Progenitor cell of endocrine pancreas (in vitro differentiated cells): ENCODE data around the gene TMEM184B. TPM values are rescaled to one million over a fixed set of nuclear protein-coding genes. Genes with fewer than 3 reads are reported as not detected.

ENCODE experiments used
- DNase-seq: peaks from one replicate; pipeline ENCODE4 v3.0.0; 2021; ENCODE audit warnings: low spot score; ENCODE audit not compliant: unreplicated experiment
- H3K27ac Mint-ChIP-seq: 2 replicates; pipeline ENCODE4 v1.8.0; 2021; ENCODE audit warnings: mild to moderate bottlenecking, moderate library complexity, mixed read lengths
- H3K27me3 Mint-ChIP-seq: 2 replicates; pipeline ENCODE4 v1.8.0; 2021; ENCODE audit warnings: mixed read lengths
- H3K36me3 Mint-ChIP-seq: 2 replicates; pipeline ENCODE4 v1.8.0; 2022; ENCODE audit warnings: mixed read lengths; ENCODE audit not compliant: insufficient read depth
- H3K4me1 Mint-ChIP-seq: 2 replicates; pipeline ENCODE4 v1.8.0; 2021; ENCODE audit warnings: low read depth, mixed read lengths
- H3K4me3 Mint-ChIP-seq: 2 replicates; pipeline ENCODE4 v1.8.0; 2021; ENCODE audit warnings: low read depth, mild to moderate bottlenecking, moderate library complexity, mixed read lengths
- H3K9me3 Mint-ChIP-seq: 2 replicates; pipeline ENCODE4 v1.8.0; 2021; ENCODE audit warnings: low read depth, mixed read lengths
- total RNA-seq: library from RNA; stranded (reverse); gene quantifications from 2 replicates; pipeline ENCODE4 v1.2.1, GENCODE V29; 2021
- TF ChIP-seq, protein P1 (sequence below): fragments of 200-600 bp; sonication (generic); IDR thresholded peaks from one replicate; pipeline ENCODE4 v1.5.0; 2021; ENCODE audit warnings: antibody characterized with exemption, mild to moderate bottlenecking; ENCODE audit not compliant: unreplicated experiment

The TMEM184B gene
- total RNA-seq, 1 donor from 2014 or later = 71.7 TPM

- Mint-ChIP-seq H3K4me3 (no peak overlapping the region), H3K27ac (no peak overlapping the region), H3K36me3 (peaks cover 14% of the 10 kb centered on the region), H3K9me3 (no peaks in the 10 kb centered on the region), H3K4me1 (peaks cover 16% of the 10 kb centered on the region), H3K27me3 (no peaks in the 10 kb centered on the region)
- DNase-seq = no peak
- TF ChIP-seq, protein P1, sequence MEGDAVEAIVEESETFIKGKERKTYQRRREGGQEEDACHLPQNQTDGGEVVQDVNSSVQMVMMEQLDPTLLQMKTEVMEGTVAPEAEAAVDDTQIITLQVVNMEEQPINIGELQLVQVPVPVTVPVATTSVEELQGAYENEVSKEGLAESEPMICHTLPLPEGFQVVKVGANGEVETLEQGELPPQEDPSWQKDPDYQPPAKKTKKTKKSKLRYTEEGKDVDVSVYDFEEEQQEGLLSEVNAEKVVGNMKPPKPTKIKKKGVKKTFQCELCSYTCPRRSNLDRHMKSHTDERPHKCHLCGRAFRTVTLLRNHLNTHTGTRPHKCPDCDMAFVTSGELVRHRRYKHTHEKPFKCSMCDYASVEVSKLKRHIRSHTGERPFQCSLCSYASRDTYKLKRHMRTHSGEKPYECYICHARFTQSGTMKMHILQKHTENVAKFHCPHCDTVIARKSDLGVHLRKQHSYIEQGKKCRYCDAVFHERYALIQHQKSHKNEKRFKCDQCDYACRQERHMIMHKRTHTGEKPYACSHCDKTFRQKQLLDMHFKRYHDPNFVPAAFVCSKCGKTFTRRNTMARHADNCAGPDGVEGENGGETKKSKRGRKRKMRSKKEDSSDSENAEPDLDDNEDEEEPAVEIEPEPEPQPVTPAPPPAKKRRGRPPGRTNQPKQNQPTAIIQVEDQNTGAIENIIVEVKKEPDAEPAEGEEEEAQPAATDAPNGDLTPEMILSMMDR = no peak
These were observed 26.7 kb downstream of the TMEM184B start for GRCh38 chr22:38246046-38246658.

- H3K27ac Mint-ChIP-seq = no peak overlapping the region
These were observed 28.7 kb downstream of the TMEM184B start for GRCh38 chr22:38244106-38244505.

DNA sequence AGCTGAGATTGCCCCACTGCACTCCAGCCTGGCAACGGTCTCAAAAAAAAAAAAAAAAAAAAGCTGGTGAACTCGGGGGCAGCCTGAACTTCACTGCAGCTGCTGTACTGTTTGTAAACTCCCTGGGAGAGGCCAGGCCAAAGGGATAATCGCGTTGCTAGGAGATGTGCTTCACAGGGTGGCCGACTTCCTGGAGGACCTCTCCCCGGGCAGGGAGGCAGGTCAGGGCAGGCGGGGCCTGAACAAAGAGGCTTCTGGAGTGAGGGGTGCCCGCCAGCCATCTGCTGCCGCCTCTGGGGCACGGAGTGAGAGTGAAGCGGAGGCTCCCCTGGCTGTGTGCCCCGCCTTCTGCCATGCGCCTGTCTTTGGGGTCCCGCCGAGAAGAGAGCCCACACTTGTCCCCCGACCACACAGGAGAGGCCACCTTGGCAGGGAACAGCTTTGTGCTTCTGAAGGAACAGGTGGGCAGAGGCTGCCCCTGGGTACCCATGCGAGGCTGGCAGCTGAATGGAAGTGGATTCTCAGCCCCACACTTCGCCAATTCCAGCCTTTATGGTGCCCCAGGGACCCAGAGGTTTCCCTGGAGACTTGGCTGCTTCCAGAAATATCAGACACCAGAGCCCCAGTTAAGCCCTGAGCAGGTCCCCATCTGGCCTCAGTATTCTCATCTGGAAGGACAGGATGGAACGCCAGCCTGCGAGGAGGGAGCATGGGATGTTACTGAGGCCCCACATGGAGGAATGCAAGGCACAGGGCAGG, 29.6 kb downstream of the TMEM184B start:
- TF ChIP-seq, protein P1 = no peak
- Mint-ChIP-seq H3K27me3 (no peaks in the 10 kb centered on the region), H3K9me3 (no peaks in the 10 kb centered on the region), H3K36me3 (peaks cover 17% of the 10 kb centered on the region), H3K27ac (peak overlapping the region; percentile 83), H3K4me3 (no peak overlapping the region), H3K4me1 (peaks cover 35% of the 10 kb centered on the region)
- peak; percentile 53 for DNase-seq

More at GRCh38 chr22:38244106-38244505, 28.7 kb downstream of the TMEM184B start:
- Mint-ChIP-seq H3K9me3 (no peaks in the 10 kb centered on the region), H3K4me1 (peaks cover 31% of the 10 kb centered on the region), H3K36me3 (peaks cover 20% of the 10 kb centered on the region), H3K4me3 (no peak overlapping the region), H3K27me3 (no peaks in the 10 kb centered on the region)
- no peak for DNase-seq
- TF ChIP-seq, protein P1 = no peak

- Mint-ChIP-seq H3K4me3 (peak overlapping the region; percentile 16), H3K4me1 (peaks cover 39% of the 10 kb centered on the region), H3K36me3 (peaks cover 12% of the 10 kb centered on the region), H3K27me3 (no peaks in the 10 kb centered on the region), H3K9me3 (no peaks in the 10 kb centered on the region), H3K27ac (peak overlapping the region; percentile 64)
- TF ChIP-seq, protein P1 = no peak
- DNase-seq = no peak
These were observed 32.0 kb downstream of the TMEM184B start for GRCh38 chr22:38240734-38241252.

GRCh38 chr22:38239101-38239761, 33.6 kb downstream of the TMEM184B start:
- Mint-ChIP-seq H3K36me3 (peaks cover 17% of the 10 kb centered on the region), H3K27ac (peak overlapping the region; percentile 84), H3K9me3 (no peaks in the 10 kb centered on the region), H3K27me3 (no peaks in the 10 kb centered on the region), H3K4me1 (peaks cover 39% of the 10 kb centered on the region), H3K4me3 (no peak overlapping the region)
- TF ChIP-seq, protein P1 = no peak
- DNase-seq = no peak
